ENCODE results near the gene GBA2. TPM values are rescaled to one million over a fixed set of nuclear protein-coding genes. Genes with fewer than 3 reads are reported as not detected.

GBA2 gene
- total RNA-seq, 1 experiment from 2014 or later, result 63.6 TPM

GRCh38 chr9:35732800-35733541 lies 16.1 kb downstream of the GBA2 start:
- RAD21 ChIA-PET (ENCODE audit: low non-redundant PET in 1 of 2, low total read pairs in 2 of 2, uncharacterized antibody in 2 of 2, unreplicated experiment in 2 of 2), result no interaction called here
- ATAC-seq (peak; percentile 24), DNase-seq (ENCODE audit: low read depth, low spot score) (peak; percentile 79)
- CTCF ChIA-PET, result interaction anchor here (0.8 to 4.0 kb wide), 15 partner anchors 9 to 179 kb away, joined by 3 to 21 read pairs (median 6); partner anchors contain the start of genes ARHGEF39, CCDC107, GBA2 and RGP1
- Histone ChIP-seq H3K79me2 (ENCODE audit: insufficient read depth, low read length) (peaks cover 53% of the 10 kb centered on the region), H3K4me3 (replicated peaks in 1 of 2; ENCODE audit: low read depth in 1 of 2, low read length in 2 of 2) (peak overlapping the region; percentile 92 to 94), H3K4me2 (ENCODE audit: low read length) (peak overlapping the region; percentile 81), H3K27me3 (ENCODE audit: insufficient read depth, low read length) (no peaks in the 10 kb centered on the region), H2AFZ (ENCODE audit: low read depth, low read length, poor library complexity, severe bottlenecking) (peak overlapping the region; percentile 7), H3K9ac (ENCODE audit: low read length) (peak overlapping the region; percentile 83), H3K36me3 (ENCODE audit: control insufficient read depth in 1 of 2, insufficient read depth in 2 of 2, low read length in 2 of 2) (peaks cover 19 to 23% of the 10 kb centered on the region in 2 experiments; a peak in 3 of 4 replicates), H3K9me3 (ENCODE audit: control insufficient read depth in 1 of 2, insufficient read depth in 1 of 2, low read depth in 1 of 2, low read length in 2 of 2) (no peaks in the 10 kb centered on the region), H3K27ac (ENCODE audit: low read depth, low read length) (peak overlapping the region; percentile 90), H4K20me1 (ENCODE audit: insufficient read depth) (no peaks in the 10 kb centered on the region), H3K4me1 (ENCODE audit: control insufficient read depth in 1 of 2, insufficient read depth in 2 of 2, low read length in 2 of 2) (peaks cover 22 to 37% of the 10 kb centered on the region in 2 experiments), H3K9me2 (ENCODE audit: insufficient read depth) (no peaks in the 10 kb centered on the region)
- intact Hi-C loops (cut with micrococcal nuclease), result loop anchor here (1.0 kb wide), 2 partner anchors 16 to 76 kb away; partner anchors contain the start of genes GBA2 and RGP1
- TF ChIP-seq YY1 (IDR thresholded peaks at IDR 0.05; ENCODE audit: extremely low read depth, insufficient replicate concordance, low read depth, low read length) (no peak), CTCF (IDR thresholded peaks at IDR 0.05 in 2 of 3, conservative IDR thresholded peaks at IDR 0.05 in 1 of 3; ENCODE audit: borderline replicate concordance in 1 of 3, insufficient read depth in 1 of 3, low read depth in 2 of 3, low read length in 2 of 3) (peak in 1 of 3 experiments; percentile 27; a peak in 2 of 6 replicates), ZNF274 (IDR thresholded peaks at IDR 0.05; ENCODE audit: low read depth, low read length) (no peak), POLR2AphosphoS5 (IDR thresholded peaks at IDR 0.05; ENCODE audit: low read depth, low read length) (no peak), SRF (IDR thresholded peaks at IDR 0.05; ENCODE audit: low read depth) (no peak), TCF7L2 (IDR thresholded peaks at IDR 0.05; ENCODE audit: borderline replicate concordance, extremely low read depth, insufficient read depth, insufficient read length) (no peak), REST (IDR thresholded peaks at IDR 0.05; ENCODE audit: low read depth) (no peak)
- POLR2A ChIA-PET, result interaction anchor here (1.0 to 2.6 kb wide), 9 partner anchors 16 to 214 kb away, joined by 3 to 23 read pairs (median 5); partner anchors contain the start of genes ARHGEF39, CCDC107, GBA2 and RGP1
- BruUV-seq (replicated peaks), result TSS peak; percentile 78
